Kidney tubule cell (primary cell): ENCODE results near the gene SIL1.
"Not testable (repeated sequence)": the region's sequence is repeated elsewhere in the genome, so short reads cannot be mapped to it uniquely, and the experiment has no call there.

Experiments used
- DNase-seq: peaks from one replicate; pipeline ENCODE4 v3.0.0-alpha.2; 2018; ENCODE audit warnings: low spot score

Gene SIL1

DNA sequence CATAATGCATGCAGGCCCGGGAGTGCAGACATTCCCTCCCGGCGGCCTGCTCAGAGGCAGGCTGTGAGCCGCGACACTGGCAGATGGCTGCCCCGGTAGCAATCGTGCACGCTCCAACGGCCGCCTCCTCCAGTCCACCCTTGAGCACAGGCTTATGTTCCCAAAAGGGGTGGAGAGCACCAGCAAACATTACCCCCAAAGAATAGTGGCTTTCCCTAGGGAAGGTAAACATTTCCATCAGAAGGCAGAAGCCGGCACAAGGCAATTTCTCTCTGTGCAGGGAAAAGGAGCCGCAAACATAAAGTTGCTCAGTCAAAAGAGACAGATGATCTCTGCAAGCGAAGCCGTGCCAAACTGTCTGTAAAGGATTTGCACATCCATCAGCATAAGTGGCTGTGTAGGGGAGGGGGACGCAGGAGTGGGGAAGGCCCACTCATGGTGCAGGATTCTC, 92.5 kb downstream of the SIL1 start:
- no peak for DNase-seq

DNA sequence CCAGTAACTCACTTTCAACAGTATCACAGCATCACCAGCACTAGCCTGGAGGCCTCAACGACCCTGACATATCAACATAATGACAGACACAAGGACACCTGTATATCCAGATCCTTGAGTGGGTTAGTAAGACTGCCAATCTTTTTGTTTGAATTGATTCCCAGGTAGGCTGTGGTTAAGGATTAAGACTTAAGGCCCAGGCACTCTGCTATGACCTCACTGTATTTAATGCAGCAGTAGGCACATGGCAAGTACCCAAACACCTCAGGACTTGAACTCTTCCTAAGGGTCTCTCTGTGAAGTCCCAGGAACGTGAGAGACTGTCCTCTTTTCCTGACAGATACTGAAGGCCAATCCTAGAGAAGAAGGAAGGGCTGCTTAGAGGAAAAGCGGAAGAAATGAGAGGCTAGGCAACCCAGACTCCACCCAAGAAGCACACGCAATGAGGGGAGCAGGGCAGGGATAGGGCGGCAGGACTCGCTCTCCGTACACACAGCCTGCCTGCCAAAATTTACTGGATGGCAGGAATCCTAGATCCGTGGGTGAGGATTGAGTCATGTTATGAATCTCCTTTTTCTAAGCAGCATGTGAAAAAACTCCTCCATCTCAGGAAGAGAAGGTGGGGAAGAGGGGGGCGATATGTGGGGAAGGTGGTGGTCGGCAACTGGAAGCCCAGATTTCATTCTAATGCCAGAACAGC, 93.4 kb downstream of the SIL1 start:
- peak; percentile 6 for DNase-seq

DNA sequence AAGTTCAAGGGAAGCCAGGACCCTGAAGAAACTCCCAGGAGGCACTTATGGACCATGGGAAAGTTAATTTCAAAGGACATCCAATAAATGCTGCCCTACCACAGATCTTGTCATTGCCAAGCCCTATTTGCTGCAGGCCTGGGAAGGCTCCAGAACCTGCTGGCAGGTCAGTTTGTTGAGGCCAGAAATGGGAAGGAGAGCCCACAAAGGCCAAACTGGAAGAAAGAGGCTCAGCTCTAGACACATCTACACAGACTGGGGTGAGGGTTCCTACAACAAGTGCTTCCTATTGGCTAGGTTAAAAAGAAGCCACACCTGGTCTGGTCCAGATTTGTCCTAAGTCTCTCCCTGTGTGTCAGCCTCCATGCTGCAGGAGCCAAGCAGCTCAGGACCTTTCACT, 94.4 kb downstream of the SIL1 start:
- no peak for DNase-seq

DNA sequence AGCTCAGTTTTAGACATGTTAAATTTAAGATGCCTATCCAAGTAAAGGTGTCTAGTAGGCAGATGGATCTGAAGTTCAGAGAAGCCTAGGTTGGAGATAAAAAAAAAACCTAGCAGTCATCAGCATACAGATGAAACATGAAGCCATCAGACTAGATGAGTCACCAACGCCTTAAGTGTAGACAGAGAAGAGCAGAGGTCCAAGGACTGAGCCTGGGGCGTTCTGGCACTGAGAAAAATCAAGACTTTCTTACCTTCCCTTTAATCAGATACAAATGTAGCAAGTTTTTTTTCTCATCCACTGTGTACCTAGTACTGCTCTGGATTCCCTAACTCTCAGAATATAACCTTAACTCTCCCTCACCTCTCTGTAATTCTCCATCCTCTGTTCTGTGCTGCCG, 97.3 kb downstream of the SIL1 start:
- peak; percentile 26 for DNase-seq

DNA sequence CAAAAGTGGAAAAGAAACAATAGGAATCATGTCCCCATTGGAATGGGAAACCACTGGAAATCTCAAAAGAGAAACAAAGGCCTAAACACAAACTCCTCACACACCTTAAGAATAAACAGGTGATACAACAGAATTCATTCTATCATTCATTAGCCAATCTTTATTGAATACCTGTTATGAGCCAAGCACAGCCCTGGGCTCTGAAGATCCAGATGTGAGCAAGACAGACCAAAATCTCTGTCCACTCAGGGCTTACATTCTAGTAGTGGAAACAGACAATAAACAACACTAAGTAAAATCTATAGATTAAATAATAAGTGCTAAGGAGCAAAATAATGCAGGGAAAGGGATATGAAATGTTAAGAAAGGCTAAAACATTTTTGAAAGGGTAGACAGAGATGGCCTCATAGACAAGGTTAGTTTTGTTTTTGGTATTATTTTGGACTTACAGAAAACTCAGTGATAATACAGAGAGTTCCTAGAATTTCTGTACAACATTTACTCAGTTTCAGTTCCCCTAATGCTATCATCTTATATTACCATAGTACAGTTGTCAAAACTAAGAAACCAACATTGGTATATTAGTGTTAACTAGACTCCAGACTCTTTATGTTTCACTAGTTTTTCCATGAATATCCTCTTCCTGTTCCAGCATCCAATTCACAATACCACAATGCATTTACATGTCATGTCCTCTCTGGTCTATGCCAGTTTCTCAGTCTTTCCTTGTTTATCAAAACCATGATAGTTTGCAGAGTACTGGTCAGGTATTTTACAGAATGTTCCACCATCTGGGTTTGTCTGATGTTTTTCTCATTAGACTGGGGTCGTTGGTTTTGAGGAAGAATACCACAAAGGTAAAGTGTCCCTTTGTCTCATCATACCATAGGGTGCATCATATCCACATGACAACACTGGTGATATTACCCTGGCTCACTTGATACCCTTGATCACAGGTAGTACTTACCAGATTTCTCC, 103.7 kb downstream of the SIL1 start:
- no peak for DNase-seq

DNA sequence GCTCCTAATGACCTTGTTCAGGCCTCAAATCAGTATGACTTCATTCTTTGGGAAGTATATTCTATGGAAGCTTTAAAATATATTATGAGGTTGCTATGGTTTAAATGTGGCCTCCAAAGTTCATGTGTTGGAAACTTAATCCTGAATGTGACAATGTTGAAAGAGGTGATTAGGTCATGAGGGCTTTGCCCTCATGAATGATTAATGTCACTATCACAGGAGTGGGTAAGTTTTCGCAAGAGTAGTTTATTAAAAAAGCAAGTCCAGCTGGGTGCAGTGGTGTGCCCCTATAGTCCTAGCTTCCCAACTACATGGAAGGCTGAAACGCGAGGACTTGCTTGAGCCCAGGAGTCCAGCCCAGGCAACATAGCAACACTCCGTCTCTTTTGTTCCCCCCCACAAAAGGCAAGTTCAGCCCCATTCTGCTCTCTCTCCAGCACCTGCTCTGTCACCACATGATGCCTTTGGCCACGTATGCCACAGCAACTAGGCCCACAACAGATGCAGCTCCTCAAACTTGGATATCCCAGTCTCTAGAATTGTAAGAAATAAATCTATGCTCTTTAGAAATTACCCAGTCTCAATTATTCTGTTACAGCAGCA, 105.3 kb downstream of the SIL1 start:
- DNase-seq, result no peak

DNA sequence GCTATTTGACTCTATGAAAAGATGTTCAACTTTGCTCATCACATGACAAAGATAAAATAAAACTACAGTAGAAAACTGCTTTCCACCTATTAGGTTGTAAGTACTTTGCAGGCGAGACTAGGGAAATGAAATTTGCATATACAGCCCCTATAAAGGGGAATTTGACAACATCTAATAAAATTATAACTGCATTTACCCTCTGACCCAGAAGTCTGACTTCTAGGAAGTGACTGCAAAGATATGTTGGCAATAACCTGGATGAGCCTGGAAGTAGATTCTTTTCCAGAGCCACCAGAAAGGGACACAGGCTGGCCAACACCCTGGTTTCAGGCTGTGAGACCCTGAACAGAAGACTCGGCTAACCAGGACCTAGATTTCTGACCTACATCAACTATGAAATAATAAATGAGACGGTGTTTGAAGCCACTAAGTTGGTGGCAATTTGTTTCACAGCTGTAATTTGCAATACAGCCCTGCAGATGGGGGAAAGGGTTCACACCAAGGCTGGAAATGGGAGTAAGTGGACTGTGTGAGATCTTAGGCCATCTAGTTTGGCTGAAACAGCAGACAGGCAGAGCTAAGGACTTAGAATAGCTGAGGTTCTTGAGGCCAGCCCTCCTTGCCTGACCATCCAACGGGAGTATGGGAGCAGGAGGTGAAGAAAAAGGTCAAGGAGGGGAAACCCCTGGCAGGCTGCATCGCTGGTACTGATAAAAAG, 106.6 kb downstream of the SIL1 start:
- DNase-seq, result no peak

DNA sequence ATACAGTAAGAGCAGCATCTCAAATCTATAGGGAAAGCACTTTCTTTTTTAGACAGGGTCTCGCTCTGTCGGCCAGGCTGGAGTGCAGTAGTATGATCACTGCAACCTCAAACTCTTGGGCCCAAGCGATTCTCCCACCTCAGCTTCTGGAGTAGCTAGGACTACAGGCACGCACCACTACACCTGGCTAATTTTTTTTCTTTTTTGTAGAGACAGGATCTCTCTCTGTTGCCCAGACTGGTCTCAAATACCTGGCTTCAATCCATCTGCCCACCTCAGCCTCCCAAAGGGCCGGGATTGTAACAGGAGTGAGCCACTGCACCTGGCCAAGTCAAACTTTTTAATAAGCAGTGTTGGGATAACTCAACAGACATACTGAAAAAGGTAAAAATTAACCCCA, 107.6 kb downstream of the SIL1 start:
- DNase-seq, result no peak

DNA sequence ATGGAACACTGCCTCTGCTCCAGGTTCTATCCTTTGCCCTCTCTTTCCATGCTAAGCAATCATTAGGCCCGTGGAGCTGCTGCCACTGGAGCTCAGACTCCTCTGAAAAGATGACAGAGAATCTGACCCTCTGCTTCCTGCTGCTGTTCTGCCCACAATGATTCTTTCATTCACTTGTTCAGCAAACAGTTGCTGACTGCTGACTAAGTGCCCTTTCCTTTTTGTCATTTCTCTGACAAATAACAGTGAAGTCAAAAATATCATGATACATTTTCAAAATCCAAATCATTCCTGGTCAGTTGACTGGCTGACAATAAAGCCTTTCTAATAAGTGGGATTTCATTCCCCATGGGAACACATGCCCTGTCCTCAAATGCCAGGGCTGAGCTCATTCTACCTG, 110.1 kb downstream of the SIL1 start:
- DNase-seq, result no peak

DNA sequence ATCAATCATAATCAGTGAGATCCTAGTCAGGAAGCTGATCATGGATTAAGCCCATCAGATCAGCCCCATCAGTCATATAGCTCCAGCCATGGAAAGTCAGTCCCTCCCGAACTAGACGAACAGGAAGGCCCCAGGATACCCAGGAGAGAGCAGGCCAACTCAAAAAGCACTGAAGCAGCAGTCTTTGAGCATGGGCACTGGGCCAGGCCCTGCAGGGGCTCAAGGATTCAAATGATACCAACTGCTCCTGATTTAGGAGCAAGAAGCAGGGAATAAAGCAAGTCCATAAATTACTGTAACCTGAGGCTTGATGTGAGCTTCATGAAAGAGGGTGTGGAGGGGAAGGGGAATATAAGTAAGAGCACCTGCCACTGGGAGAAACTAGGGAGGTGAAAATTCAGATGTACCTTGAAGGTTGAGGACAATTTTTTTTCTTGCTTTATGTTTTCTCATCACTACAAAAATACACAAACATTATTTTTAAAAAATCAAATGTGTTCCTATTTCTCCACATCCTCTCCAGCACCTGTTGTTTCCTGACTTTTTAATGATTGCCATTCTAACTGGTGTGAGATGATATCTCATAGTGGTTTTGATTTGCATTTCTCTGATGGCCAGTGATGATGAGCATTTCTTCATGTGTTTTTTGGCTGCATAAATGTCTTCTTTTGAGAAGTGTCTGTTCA, 115.2 kb downstream of the SIL1 start:
- no peak for DNase-seq

DNA sequence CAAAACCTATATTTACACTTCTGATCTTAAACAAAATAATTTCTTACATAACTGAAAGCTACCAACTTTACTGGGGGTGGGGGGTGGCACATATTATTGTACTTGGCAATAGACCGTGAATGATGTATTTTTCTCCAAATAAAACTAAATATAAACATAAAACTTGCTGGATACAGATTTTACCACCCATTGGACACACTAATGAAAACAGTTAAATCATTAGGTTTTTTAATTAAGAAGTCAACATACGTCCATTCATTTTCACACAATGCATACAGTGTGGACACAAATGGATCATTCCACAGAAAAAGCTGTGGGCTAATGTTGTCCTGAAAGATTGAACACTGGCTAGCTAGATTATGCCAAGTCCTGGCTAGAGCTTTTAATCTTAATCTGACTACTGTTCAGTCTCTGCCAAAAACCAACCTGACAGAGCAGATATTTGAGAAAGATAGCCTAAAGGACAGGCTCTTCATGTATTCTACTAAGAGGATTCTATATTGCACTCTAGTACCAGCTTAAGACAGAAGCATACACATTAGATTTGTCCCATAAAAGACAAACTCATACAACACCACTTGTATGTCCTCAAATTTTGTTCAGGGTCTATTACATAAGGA, 118.1 kb downstream of the SIL1 start:
- no peak for DNase-seq

DNA sequence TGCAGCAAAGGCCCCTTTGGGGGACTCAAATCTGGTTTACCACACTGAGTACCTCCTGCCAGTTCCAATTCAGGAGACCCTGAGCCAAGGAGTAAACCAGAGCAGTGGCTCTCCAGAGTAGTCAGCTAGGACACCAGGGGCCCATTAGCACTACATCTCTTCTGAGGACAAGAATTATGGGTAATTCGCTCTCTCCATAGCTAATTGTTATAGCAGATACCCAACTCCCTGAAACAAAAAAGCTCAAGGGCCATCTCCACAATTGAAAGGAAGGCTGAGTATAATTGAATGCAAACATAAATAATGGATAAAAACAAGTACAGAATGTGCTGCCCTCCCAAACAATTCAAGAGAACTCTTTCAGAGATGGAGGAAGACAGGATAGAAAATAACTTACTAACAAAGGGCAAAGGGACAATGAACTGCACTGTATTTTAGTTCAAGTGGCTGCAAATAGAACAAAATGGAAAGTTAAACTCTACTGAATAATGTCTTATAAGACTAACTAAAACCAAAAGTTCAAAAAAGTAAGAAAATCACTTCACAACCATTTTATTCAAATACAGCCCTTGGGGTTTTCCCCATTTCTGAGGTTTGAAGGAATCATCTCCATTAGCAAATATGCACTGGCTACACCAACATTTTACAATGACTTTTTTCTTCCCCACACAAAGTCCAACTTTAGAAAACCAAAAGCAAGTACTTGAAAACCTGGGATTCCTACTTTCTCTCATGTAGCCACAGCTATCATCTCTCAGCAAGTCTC, 118.8 kb downstream of the SIL1 start:
- no peak for DNase-seq

DNA sequence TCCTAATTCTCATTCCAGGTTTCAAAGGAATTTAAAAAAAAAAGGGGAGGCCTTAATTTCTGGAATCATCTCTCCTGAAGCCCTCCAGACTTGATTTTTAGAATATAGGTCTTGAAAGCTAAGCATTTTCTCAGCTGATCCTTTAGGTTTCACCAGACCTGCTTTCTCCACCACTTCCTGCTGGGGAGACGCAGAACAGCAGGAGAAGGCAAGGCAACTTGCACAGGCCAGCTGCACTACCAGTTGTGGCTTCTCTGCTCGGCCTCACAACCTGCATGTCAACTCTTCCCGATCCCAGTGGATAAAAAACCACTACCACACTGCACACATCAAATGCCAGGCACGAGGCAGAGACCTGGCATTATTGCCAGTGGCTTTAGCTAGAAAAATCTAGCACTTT, 119.8 kb downstream of the SIL1 start:
- DNase-seq, result no peak

DNA sequence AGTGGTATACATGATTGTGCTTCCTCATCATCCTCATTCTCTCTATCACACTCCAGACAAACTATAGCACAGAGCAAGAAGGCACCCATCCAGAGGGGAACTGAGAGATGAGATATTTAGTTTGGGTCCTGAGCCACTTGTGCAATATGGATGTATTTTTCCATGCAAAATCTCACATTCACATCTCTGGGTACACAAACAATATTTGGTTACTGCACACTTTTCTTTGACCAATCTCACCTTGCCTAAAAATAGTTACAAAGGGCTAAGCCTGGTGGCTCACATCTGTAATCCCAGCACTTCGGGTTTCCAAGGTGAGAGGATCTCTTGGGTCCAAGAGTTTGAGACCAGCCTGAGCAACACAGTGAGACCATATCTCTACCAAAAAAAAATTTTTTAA, 120.3 kb downstream of the SIL1 start:
- DNase-seq, result no peak

DNA sequence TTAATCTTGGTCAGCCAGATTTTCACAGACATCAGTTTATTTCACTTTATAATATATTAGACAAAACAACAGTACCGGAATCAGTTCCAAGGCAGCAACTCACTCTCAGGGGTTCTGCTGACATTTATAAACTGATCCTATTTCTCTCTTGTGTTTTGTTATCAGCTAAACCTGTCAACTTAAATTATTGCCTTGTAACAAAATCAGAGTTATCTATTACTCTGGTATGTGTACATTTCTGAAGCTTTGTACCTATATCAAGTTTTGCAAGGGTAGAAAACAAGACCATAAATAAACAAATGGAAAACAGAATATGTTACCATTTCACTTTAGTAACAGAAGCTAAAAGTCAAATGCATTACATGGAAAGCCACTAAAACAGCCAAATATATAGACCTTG, 122.1 kb downstream of the SIL1 start:
- no peak for DNase-seq

DNA sequence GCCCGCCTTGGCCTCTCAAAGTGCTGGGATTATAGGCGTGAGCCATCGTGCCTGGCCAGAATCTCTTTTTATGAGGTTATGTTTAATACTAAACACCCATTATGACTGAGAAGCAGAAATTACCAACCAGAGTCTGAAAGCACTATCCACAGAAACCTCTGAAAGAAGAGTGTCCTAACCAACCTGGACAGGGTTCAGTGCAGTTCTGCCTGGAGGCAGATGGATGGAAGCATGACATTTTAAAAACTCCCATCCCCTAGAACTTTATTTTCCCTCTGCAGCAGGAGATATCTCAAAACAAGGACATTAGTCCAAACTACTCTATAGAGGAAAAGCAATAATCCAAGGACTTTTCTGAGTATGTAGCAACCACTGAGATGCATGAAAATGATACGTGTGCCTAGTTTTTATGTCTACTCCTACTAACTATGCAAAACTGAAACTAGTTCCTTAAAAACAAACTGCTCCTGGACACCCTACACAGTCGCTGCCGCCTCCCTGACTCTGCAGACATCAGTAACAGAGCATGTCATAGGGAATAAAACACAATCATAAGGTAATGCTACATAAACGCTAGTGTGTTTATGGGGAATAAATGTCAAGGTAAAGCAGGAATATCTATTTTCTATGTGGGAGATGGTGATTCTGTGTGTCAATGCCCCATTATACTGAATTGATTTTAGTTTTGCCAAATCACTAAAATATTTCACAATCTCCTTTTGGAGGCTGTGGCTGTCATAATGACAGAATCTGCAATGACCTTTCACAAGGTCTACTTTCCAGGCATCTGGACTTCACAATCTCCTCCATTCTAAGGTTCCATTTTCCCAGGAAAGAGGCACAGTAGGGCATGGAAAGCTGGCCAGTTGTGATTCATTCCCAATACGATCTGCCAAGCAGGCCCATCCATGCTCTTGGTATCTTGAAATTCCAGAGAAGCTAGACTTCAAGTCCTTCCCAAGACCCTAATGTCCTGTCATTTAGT, 122.8 kb downstream of the SIL1 start:
- DNase-seq, result no peak

DNA sequence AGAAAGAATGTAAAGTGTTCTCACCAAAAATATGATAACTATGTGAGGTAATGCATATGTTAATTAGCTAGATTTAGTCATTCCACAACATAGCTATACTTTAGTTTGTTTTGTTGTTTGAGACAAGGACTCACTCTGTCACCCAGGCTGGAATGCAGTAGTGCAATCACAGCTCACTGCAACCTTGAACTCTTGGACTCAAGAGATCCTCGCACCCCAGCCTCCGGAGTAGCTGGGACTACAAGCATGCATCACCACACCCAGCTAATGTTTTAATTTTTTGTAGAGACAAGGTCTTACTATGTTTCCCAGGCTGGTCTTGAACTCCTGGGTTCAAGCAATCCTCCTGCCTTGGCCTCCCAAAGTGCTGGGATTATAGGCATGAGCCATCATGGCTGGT, 124.2 kb downstream of the SIL1 start:
- not testable (repeated sequence) for DNase-seq

DNA sequence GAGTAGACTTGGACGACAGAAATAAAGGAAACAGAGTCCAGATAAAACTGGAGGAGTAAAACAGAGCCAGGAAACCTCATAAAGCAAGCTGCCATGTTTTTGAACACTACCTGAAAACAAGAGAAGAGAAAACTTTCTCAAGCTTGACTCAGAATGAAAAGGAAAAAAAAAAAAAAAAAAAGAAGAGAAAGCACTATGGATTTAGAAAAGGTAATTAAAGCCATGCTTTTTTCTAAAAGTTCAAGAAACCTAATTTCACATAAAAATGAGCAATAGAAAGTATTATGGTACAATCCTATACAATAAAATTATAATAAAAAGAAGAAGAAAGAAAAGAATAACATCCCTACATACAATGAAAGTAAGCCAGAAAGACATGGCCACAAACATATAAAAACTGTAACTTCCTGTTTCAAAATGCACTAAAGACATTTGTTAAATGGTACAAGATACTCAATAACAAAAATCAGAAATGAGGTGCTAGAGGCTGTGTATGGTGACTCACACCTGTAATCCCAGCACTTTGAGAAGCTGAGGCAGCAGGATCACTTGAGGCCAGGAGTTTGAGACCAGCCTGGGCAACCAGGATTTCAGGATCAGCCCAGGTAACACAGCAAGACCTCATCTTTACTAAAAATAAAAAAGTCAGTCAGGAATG, 129.5 kb downstream of the SIL1 start:
- DNase-seq, result no peak

DNA sequence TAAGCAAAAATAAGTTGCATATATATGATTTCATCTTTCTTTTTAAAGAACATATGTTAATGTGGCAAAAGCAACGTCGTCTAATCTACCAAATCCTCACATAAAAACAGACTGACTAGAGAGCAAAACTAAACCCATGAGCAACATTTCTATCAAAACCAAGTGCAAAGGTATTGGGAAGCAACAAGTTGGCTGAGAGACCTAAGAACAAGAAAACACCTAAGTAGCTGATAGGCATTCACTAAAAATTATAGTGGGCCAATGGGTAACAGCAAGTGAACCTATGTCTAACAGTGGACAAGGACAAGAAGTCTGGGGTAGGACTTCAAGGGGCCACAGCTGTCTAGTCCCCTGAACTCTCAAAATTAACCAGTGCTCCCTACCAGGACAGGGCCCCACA, 130.1 kb downstream of the SIL1 start:
- no peak for DNase-seq
